ENCODE measurements around the gene OR5M10.
"Not testable (repeated sequence)": the region's sequence is repeated elsewhere in the genome, so short reads cannot be mapped to it uniquely, and the experiment has no call there.

DNA sequence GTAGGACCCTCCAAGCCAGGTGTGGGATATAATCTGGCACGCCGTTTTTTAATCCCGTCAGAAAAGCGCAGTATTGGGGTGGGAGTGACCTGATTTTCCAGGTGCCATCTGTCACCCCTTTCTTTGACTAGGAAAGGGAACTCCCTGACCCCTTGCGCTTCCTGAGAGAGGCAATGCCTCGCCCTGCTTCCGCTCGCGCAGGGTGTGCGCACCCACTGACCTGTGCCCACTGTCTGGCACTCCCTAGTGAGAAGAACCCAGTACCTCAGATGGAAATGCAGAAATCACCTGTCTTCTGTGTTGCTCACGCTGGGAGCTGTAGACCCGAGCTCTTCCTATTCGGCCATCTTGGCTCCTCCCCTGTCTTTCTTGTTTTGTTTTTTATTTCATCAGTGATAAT is 22.8 kb downstream of the OR5M10 start:
- TF ChIP-seq SUZ12 (IDR thresholded peaks at IDR 0.05; ENCODE audit: extremely low read depth, insufficient read depth, insufficient read length); ZNF274 (IDR thresholded peaks at IDR 0.05; ENCODE audit: low read depth, low read length): not testable (repeated sequence)
